Activated CD4-positive, alpha-beta T cell treated with anti-CD3 and anti-CD28 coated beads, Interleukin-2, amount 10 ng/mL, durations not matched to agents 7 days and 5 days (primary cell): ENCODE results near the gene TMEM33. TPM values are rescaled to one million over a fixed set of nuclear protein-coding genes. Genes with fewer than 3 reads are reported as not detected.
A peak's percentile ranks its signal among the peaks of the same experiment; 100 is the strongest.
"Not testable (repeated sequence)": the region's sequence is repeated elsewhere in the genome, so short reads cannot be mapped to it uniquely, and the experiment has no call there.

Experiments
- CTCF ChIA-PET: fragments of 350-600 bp; sonication (Branson Sonifier 250); formaldehyde crosslinking; loops from one replicate; lab custom pipeline; 2021; ENCODE audit warnings: antibody characterized with exemption; lab: Charles Lee
- POLR2A ChIA-PET: fragments of 350-600 bp; sonication (Branson Sonifier 250); formaldehyde crosslinking; loops from one replicate; lab custom pipeline; 2021; ENCODE audit warnings: antibody characterized with exemption; lab: Charles Lee
- DNase-seq: peaks from one replicate; pipeline ENCODE4 v3.0.0-alpha.2; 2020
- H3K27ac Mint-ChIP-seq: one replicate; pipeline ENCODE4 v1.8.0; 2021; ENCODE audit warnings: mild to moderate bottlenecking, moderate library complexity, mixed read lengths
- H3K27me3 Mint-ChIP-seq: one replicate; pipeline ENCODE4 v1.8.0; 2021; ENCODE audit warnings: mixed read lengths
- H3K36me3 Mint-ChIP-seq: one replicate; pipeline ENCODE4 v1.8.0; 2021; ENCODE audit warnings: low read depth, mixed read lengths
- H3K4me1 Mint-ChIP-seq: one replicate; pipeline ENCODE4 v1.8.0; 2021; ENCODE audit warnings: mixed read lengths
- H3K4me3 Mint-ChIP-seq: one replicate; pipeline ENCODE4 v1.8.0; 2021; ENCODE audit warnings: mild to moderate bottlenecking, moderate library complexity, mixed read lengths
- H3K9me3 Mint-ChIP-seq: one replicate; pipeline ENCODE4 v1.8.0; 2021; ENCODE audit warnings: mixed read lengths
- total RNA-seq, 2 experiments: library from RNA; stranded (reverse); gene quantifications; one replicate each; pipeline ENCODE4 v1.2.3, GENCODE V29; 2021

Gene TMEM33, protein sequence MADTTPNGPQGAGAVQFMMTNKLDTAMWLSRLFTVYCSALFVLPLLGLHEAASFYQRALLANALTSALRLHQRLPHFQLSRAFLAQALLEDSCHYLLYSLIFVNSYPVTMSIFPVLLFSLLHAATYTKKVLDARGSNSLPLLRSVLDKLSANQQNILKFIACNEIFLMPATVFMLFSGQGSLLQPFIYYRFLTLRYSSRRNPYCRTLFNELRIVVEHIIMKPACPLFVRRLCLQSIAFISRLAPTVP
- total RNA-seq = 10 to 100 TPM; 54.4 to 65.6 TPM

DNA sequence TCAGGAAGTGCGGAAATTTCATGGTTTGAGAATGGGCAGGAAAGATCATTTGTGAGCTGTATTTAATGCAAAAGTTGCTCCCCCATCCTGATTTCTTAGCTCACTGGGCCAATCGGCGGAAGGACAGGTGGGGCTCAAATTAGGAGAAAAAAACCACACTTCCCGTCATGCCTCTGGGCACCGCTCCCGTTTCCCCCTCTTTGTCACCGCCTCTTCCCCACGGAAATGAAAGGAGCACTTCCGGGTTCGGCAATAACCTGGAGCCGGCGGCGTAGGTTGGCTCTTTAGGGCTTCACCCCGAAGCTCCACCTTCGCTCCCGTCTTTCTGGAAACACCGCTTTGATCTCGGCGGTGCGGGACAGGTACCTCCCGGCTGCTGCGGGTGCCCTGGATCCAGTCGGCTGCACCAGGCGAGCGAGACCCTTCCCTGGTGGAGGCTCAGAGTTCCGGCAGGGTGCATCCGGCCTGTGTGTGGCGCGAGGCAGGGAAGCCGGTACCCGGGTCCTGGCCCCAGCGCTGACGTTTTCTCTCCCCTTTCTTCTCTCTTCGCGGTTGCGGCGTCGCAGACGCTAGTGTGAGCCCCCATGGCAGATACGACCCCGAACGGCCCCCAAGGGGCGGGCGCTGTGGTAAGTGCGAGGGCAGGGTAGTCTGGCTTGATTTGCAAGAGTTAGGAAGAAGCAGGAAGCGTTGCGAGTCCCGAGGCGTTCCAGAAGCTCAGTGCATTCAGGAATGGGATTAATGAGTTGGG is at the start of gene TMEM33:
TSS of gene TMEM33 (plus strand) at position 529 of the 751 bp plus-strand sequence. CDS start at position 585, 56 bp downstream.
- CTCF ChIA-PET = interaction anchor here (1.0 to 1.2 kb wide), 3 partner anchors 10 to 23 kb away, joined by 3 read pairs; no protein-coding TSS in a partner anchor
- H3K27me3 Mint-ChIP-seq = no peaks in the 10 kb centered on the region

DNA sequence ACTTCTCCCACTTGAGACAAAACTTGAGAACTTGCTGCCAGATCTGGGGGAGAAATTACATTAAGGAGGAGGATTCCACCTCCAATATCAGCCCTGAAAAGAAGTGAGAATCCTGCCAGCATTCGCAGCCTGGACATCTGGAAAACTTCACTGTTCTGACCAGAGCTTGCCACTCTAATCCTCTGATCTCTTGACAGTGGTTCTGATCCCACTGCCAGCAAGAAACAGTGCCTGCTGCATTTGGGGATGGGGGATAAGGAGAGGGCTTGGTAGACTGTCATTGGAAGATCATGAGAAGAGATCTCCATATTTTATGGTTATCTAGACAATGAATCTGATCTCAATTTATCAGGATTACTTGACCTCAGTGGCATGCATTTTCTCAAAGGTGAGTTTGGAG is 49.8 kb upstream of the TMEM33 start:
- Mint-ChIP-seq H3K4me1 (peaks cover 10% of the 10 kb centered on the region), H3K9me3 (no peaks in the 10 kb centered on the region), H3K4me3 (no peak overlapping the region), H3K27me3 (peaks cover 49% of the 10 kb centered on the region), H3K27ac (no peak overlapping the region), H3K36me3 (peaks cover 2% of the 10 kb centered on the region)
- DNase-seq = no peak
- POLR2A ChIA-PET = no interaction called here
- CTCF ChIA-PET = interaction anchor here (1.2 kb wide), 1 partner anchor 14 kb away, joined by 3 read pairs; no protein-coding TSS in a partner anchor

More for the DNA sequence above, at the start of gene TMEM33:
- Mint-ChIP-seq H3K9me3 (no peaks in the 10 kb centered on the region), H3K36me3 (peaks cover 24% of the 10 kb centered on the region), H3K4me3 (peak within 1 kb of the TSS; percentile 94), H3K4me1 (peaks cover 47% of the 10 kb centered on the region), H3K27ac (peak within 1 kb of the TSS; percentile 86)
- POLR2A ChIA-PET = no interaction called here
- peak; percentile 85 for DNase-seq

DNA sequence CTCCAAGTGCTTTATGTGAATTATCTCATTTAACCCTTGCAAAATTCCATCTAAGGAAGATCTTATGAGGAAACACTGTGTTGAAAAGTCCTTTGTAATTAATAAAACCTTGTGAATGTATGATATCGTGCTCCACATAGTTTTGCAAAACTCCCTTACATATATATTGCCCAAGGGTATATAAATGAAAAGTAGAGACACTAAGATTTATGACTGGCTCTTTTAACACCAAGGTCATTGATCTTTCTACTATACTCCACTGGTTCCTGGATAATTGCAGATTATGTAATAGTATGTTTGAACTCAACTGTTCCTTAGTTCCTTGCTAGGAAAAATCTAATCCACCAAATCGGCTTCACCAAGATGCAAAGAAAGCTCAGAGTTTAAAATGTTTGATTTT is 48.0 kb upstream of the TMEM33 start:
- peaks cover 5% of the 10 kb centered on the region for H3K4me1 Mint-ChIP-seq
- peaks cover 44% of the 10 kb centered on the region for H3K27me3 Mint-ChIP-seq
- no peak overlapping the region for H3K27ac Mint-ChIP-seq
- H3K4me3 Mint-ChIP-seq = no peak overlapping the region
- POLR2A ChIA-PET = no interaction called here
- CTCF ChIA-PET = no interaction called here
- H3K36me3 Mint-ChIP-seq = no peaks in the 10 kb centered on the region
- DNase-seq = no peak
- no peaks in the 10 kb centered on the region for H3K9me3 Mint-ChIP-seq

DNA sequence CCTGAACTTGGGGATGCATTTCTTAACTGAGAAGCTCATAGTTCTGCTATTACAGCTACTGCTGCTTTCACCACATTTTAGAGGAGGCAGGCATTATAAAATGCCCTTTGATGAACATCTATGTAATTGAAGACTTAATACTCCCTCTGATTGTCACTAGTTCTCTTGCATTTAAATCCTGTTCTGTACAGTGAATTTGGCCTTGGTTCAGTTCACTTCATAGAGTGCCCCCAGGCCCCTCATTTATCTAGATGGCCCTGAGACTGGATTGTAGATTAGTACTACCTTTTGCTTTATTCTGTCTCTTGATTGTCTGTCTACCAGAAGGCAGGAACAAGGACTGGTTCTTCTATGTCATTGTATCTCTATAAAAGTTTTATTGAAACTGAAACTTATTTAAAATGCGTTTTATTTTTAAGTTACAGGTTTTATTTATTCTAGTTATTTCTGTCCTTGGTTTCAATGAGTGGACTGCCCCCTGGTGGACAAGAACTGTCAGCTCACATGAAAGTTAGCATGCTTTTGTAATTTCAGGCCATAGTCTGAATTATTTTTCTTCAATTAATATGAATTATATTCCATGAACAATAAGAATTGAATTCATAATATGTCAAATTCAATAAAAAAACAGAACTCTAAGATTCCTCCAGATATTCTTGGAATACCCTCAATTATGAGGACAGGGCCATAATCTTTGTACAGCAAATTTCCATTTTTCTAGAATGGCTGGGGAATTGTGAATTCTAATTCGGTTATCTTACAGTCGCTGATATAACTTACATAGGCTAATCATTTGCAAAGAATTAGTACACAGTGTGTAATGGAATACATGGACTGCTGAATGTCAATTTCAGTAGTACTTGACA is 47.2 kb upstream of the TMEM33 start:
- peaks cover under 1% of the 10 kb centered on the region for H3K4me1 Mint-ChIP-seq

DNA sequence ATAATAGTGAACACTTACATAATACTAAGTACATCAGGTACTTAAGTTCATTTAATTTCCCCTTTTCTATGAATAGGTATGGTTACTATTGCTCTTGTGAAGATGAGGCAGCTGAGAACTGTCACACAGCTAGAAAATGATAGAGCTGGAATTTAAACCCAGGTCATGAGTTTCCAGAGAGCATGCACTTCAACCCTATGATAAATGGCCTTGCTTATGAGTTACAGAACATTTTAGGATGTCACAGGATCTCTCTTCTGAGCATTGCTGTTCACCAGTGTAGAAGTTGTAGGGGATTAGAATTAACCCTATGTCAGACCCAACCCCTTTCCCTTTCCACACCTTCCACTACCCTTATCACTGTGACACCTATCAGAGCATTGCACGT is 46.5 kb upstream of the TMEM33 start:
- Mint-ChIP-seq H3K36me3 (no peaks in the 10 kb centered on the region), H3K4me3 (no peak overlapping the region), H3K27me3 (peaks cover 39% of the 10 kb centered on the region), H3K4me1 (no peaks in the 10 kb centered on the region), H3K27ac (no peak overlapping the region), H3K9me3 (no peaks in the 10 kb centered on the region)
- ChIA-PET POLR2A (no interaction called here), CTCF (interaction anchor here (0.8 to 1.0 kb wide), 2 partner anchors 9 to 608 kb away, joined by 3 read pairs; no protein-coding TSS in a partner anchor)
- DNase-seq = no peak

More for the DNA sequence above, 47.2 kb upstream of the TMEM33 start:
- POLR2A ChIA-PET = no interaction called here
- H3K27me3 Mint-ChIP-seq = peaks cover 43% of the 10 kb centered on the region
- H3K27ac Mint-ChIP-seq = no peak overlapping the region
- no peaks in the 10 kb centered on the region for H3K9me3 Mint-ChIP-seq
- no peaks in the 10 kb centered on the region for H3K36me3 Mint-ChIP-seq
- H3K4me3 Mint-ChIP-seq = no peak overlapping the region
- CTCF ChIA-PET = interaction anchor here (0.8 to 1.0 kb wide), 2 partner anchors 10 to 607 kb away, joined by 3 read pairs; no protein-coding TSS in a partner anchor
- peak; percentile 61 for DNase-seq

DNA sequence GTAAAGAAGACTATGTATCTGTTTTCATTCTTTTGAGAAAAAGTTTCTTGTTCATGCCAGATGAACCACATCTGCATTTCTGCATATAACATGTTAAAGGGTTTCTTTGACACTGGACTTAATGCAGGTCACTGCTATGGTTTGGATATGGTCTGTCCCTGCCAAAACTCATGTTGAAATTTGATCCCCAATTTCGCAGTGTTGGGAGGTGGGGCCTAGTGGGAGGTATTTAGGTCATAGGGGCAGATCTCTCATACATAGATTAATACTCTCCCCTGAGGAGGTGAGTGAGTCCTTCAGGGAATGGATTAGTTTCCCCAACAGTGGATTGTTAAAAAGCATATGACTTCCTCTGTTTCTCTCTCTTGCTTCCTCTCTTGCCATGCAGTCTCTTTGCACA is 45.9 kb upstream of the TMEM33 start:
- H3K36me3 Mint-ChIP-seq = no peaks in the 10 kb centered on the region
- no peaks in the 10 kb centered on the region for H3K4me1 Mint-ChIP-seq
- no peak overlapping the region for H3K27ac Mint-ChIP-seq
- no peak overlapping the region for H3K4me3 Mint-ChIP-seq
- no peaks in the 10 kb centered on the region for H3K9me3 Mint-ChIP-seq
- peaks cover 34% of the 10 kb centered on the region for H3K27me3 Mint-ChIP-seq
- POLR2A ChIA-PET = no interaction called here
- no peak for DNase-seq
- CTCF ChIA-PET = interaction anchor here (1.0 kb wide), 1 partner anchor 608 kb away, joined by 3 read pairs; no protein-coding TSS in a partner anchor

DNA sequence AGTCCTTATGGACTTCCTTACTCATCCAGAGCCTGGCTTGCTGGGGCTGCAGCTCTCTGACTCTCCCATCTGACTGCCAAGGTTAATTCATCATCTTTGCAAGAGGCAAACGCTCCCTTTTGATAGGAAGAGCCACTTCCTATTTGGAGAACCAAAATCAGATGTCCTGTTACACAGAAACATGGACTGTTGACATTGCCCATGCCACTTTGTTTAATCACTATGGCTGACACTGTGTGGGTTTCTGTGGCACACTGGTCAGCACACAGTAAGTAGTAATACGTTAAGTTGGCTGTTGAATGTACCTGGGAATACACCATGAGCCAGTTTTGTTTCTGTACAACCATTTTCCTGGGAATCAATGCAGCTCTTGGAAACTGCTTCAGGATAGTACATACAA is 45.1 kb upstream of the TMEM33 start:
- POLR2A ChIA-PET = no interaction called here
- Mint-ChIP-seq H3K9me3 (no peaks in the 10 kb centered on the region), H3K27me3 (peaks cover 30% of the 10 kb centered on the region), H3K36me3 (no peaks in the 10 kb centered on the region), H3K4me3 (no peak overlapping the region), H3K4me1 (no peaks in the 10 kb centered on the region), H3K27ac (no peak overlapping the region)
- CTCF ChIA-PET = no interaction called here
- DNase-seq = no peak

DNA sequence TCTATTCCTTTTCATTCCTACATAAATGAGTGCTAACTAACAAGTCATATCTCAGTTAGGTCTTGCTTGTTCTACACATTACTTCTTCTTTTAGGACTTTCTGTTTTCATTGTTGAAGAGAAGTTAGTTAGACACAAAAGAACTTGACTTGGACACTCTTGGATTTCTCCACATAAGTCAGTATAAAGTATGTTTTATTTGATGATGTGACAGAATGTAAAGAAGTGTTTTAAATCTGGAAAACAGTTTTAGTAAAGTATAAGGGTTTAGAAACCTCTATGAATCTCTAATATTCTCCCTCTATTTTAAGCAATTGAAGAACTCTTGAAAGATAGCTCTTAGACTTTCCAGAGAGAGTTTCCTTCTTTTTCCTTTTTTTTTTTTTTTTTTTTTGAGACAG is 38.6 kb upstream of the TMEM33 start:
- H3K27me3 Mint-ChIP-seq = peaks cover 11% of the 10 kb centered on the region
- ChIA-PET CTCF (interaction anchor here (1.1 kb wide), 1 partner anchor 1469 kb away, joined by 3 read pairs; no protein-coding TSS in a partner anchor), POLR2A (no interaction called here)
- no peaks in the 10 kb centered on the region for H3K4me1 Mint-ChIP-seq
- H3K36me3 Mint-ChIP-seq = no peaks in the 10 kb centered on the region
- no peak overlapping the region for H3K27ac Mint-ChIP-seq
- no peak for DNase-seq
- no peak overlapping the region for H3K4me3 Mint-ChIP-seq
- H3K9me3 Mint-ChIP-seq = no peaks in the 10 kb centered on the region

DNA sequence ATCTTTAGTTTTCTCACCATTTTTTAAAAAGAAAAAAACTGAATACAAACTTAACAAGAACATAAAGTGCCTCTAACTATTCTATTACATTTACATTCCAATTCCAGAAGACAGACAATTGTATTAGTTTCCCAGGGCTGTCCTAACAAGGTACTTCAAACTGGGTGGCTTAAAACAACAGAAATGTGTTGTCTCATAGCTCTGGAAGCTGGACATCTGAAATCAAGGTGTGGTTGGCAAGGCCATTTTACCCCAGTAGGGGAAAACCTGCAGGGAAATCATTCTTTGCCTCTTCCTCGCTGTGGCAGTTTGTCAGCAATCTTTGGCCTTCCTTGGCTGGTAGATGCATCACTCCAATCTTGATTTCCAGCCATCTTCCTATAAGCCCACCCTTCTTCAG is 37.5 kb upstream of the TMEM33 start:
- Mint-ChIP-seq H3K27me3 (peaks cover 8% of the 10 kb centered on the region), H3K36me3 (no peaks in the 10 kb centered on the region), H3K4me3 (no peak overlapping the region), H3K4me1 (no peaks in the 10 kb centered on the region), H3K9me3 (no peaks in the 10 kb centered on the region), H3K27ac (no peak overlapping the region)
- ChIA-PET CTCF (interaction anchor here (1.0 kb wide), 1 partner anchor 9 kb away, joined by 3 read pairs; no protein-coding TSS in a partner anchor), POLR2A (no interaction called here)
- no peak for DNase-seq

DNA sequence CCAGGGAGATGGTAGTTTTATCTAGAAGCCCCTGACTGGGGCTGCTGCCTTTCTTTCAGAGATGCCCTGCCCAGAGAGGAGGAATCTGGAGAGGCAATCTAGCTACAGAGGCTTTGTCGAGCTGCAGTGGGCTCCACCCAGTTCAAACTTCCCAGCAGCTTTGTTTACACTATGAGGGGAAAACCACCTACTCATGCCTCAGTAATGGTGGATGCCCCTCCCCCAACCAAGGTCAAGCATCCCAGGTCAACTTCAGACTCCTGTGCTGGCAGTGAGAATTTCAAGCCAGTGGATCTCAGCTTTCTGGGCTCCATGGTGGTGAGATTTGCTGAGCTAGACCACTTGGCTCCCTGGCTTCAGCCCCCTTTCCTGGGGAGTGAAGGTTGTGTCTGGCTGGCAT is 26.1 kb upstream of the TMEM33 start:
- H3K4me3 Mint-ChIP-seq, POLR2A ChIA-PET, CTCF ChIA-PET: not testable (repeated sequence)

DNA sequence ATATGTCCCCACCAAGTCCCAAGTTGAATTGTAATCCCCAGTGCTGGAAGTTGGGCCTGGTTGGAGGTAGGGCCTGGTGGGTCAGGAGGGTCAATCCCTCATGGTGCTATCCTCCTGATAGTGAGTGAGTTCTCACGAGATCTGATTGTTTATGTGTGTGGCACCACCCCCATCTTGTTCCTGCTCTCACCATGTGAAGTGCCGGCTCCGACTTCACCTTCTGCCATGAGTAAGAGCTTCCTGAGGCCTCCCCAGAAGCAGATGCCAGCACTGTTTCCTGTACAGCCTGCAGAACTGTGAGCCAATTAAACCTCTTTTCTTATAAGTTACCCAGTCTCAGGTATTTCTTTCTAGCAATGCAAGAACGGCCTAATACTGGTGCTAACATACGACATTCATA is 22.7 kb upstream of the TMEM33 start:
- H3K9me3 Mint-ChIP-seq = peaks cover 2% of the 10 kb centered on the region
- ChIA-PET POLR2A (no interaction called here), CTCF (no interaction called here)
- H3K27ac Mint-ChIP-seq = no peak overlapping the region
- no peak for DNase-seq
- no peak overlapping the region for H3K4me3 Mint-ChIP-seq
- peaks cover 6% of the 10 kb centered on the region for H3K4me1 Mint-ChIP-seq
- H3K27me3 Mint-ChIP-seq = no peaks in the 10 kb centered on the region
- H3K36me3 Mint-ChIP-seq = no peaks in the 10 kb centered on the region

More for the DNA sequence above, 26.1 kb upstream of the TMEM33 start:
- not testable (repeated sequence) for H3K36me3 Mint-ChIP-seq, DNase-seq, H3K4me1 Mint-ChIP-seq, H3K9me3 Mint-ChIP-seq, H3K27me3 Mint-ChIP-seq, H3K27ac Mint-ChIP-seq

DNA sequence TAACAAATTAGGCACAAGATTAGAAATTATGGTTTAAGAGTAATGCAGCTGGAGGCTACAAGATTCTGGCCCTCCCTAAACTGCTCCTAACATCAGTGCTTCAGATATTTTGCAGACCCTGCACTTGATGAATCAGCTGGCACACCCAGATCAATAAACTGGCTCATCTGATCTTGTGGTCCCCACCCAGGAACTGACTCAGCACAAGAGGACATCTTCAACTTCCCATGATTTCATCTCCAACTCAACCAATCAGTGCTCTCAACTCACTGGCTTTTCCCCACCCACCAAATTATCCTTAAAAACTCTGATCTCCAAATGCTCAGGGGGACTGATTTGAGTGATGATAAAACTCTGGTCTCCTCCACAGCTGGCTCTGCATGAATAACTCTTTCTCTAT is 21.7 kb upstream of the TMEM33 start:
- Mint-ChIP-seq H3K36me3 (no peaks in the 10 kb centered on the region), H3K4me3 (no peak overlapping the region), H3K27me3 (no peaks in the 10 kb centered on the region), H3K9me3 (peaks cover under 1% of the 10 kb centered on the region), H3K27ac (no peak overlapping the region), H3K4me1 (peaks cover 6% of the 10 kb centered on the region)
- POLR2A ChIA-PET = no interaction called here
- CTCF ChIA-PET = no interaction called here
- no peak for DNase-seq
